Stimulated activated CD4-positive, alpha-beta T cell treated with anti-CD3 and anti-CD28 coated beads, TNF-alpha, amount 100 ng/mL, for 24 hours (primary cell): ENCODE data around the gene METTL17.
"Not testable (repeated sequence)": the region's sequence is repeated elsewhere in the genome, so short reads cannot be mapped to it uniquely, and the experiment has no call there.

Source experiments
- DNase-seq, 3 experiments: peaks; one replicate each; pipeline ENCODE4 v3.0.0-alpha.2; 2020; ENCODE audit warnings: low read depth in 3 of 3

The METTL17 gene

GRCh38 chr14:21024585-21025370 lies 35.0 kb downstream of the METTL17 start, which contains the start of gene NDRG2:
Gene NDRG2 (minus strand): TSS chr14:21025061. CDS start chr14:21023315, 1,746 bp downstream.
- peak; percentile 33 to 66 (median 40) for DNase-seq

GRCh38 chr14:21025371-21026273 lies 35.8 kb downstream of the METTL17 start:
- DNase-seq, result no peak

GRCh38 chr14:21026274-21026987 lies 36.7 kb downstream of the METTL17 start:
- DNase-seq, result no peak

- DNase-seq, result no peak
These were observed 37.2 kb downstream of the METTL17 start for GRCh38 chr14:21026988-21027315.

GRCh38 chr14:21029917-21030316 lies 40.1 kb downstream of the METTL17 start, which contains the start of gene TPPP2:
Gene TPPP2 (plus strand): TSS chr14:21030217. CDS start chr14:21030582, 365 bp downstream.
- no peak for DNase-seq

- no peak for DNase-seq
These were observed 40.8 kb downstream of the METTL17 start for GRCh38 chr14:21030531-21030930.

GRCh38 chr14:21032326-21033132 lies 42.7 kb downstream of the METTL17 start:
- DNase-seq, result no peak

- DNase-seq, result no peak
These were observed 43.4 kb downstream of the METTL17 start for GRCh38 chr14:21033133-21033698.

GRCh38 chr14:21034707-21035106 lies 44.9 kb downstream of the METTL17 start, which contains the start of gene RNASE13:
Gene RNASE13 (minus strand): TSS chr14:21034807. CDS start chr14:21034288, 519 bp downstream.
- DNase-seq, result no peak

GRCh38 chr14:21036751-21037150 lies 47.0 kb downstream of the METTL17 start:
- DNase-seq, result no peak

- no peak for DNase-seq
These were observed 47.4 kb downstream of the METTL17 start for GRCh38 chr14:21037156-21037555.

GRCh38 chr14:21038441-21039422 lies 49.0 kb downstream of the METTL17 start:
- no peak for DNase-seq

GRCh38 chr14:21039585-21040369 lies 50.0 kb downstream of the METTL17 start:
- DNase-seq, result no peak

GRCh38 chr14:21040370-21040925 lies 50.7 kb downstream of the METTL17 start:
- no peak for DNase-seq

GRCh38 chr14:21040941-21041340 lies 51.2 kb downstream of the METTL17 start:
- DNase-seq, result not testable (repeated sequence)

- DNase-seq, result no peak
These were observed 52.1 kb downstream of the METTL17 start, which contains the start of gene RNASE7 for GRCh38 chr14:21041676-21042433. Gene RNASE7 (plus strand): TSS chr14:21042362. CDS start chr14:21042993, 631 bp downstream.

GRCh38 chr14:21042918-21043317 lies 53.1 kb downstream of the METTL17 start:
- DNase-seq, result no peak
